Fibroblast of lung (primary cell): ENCODE measurements around the gene MYBPH.

Experiments
- EZH2 ChIP-seq: IDR thresholded peaks from 2 replicates; pipeline ENCODE4 v1.5.1; 2012; ENCODE audit warnings: low read length, control low read depth, mild to moderate bottlenecking; ENCODE audit errors: missing control alignments
- TF ChIP-seq, protein P1 (sequence below), 2 donors: IDR thresholded peaks in 1 of 2; conservative IDR thresholded peaks in 1 of 2; 1 replicate in 1 of 2; 2 replicates in 1 of 2; pipeline ENCODE4 v1.5.1; 2011 to 2012; ENCODE audit warnings: low read length in 2 of 2, control low read depth in 1 of 2, inconsistent platforms in 1 of 2, low read depth in 1 of 2, mild to moderate bottlenecking in 1 of 2

DNA sequence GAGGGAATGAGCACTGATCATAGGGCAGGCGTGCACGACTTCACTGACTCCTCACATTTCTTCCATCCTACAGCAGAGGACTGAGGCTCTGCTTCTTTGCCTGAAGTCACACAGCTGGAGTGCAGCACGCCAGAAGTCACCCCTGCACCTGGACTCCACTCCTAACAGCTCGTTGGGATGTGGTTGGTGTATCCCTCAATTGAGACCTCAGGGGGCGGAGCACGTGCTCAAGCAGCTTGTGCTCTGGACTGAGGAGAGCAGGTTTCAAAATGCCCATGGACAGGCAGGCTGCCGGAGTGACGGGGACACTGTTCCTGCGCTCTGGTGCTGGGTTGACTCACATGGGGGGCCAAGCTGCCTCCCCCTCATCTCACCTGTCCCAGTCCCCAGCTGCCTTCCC, 39.9 kb upstream of the MYBPH start:
- TF ChIP-seq, protein P1, sequence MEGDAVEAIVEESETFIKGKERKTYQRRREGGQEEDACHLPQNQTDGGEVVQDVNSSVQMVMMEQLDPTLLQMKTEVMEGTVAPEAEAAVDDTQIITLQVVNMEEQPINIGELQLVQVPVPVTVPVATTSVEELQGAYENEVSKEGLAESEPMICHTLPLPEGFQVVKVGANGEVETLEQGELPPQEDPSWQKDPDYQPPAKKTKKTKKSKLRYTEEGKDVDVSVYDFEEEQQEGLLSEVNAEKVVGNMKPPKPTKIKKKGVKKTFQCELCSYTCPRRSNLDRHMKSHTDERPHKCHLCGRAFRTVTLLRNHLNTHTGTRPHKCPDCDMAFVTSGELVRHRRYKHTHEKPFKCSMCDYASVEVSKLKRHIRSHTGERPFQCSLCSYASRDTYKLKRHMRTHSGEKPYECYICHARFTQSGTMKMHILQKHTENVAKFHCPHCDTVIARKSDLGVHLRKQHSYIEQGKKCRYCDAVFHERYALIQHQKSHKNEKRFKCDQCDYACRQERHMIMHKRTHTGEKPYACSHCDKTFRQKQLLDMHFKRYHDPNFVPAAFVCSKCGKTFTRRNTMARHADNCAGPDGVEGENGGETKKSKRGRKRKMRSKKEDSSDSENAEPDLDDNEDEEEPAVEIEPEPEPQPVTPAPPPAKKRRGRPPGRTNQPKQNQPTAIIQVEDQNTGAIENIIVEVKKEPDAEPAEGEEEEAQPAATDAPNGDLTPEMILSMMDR (conservative IDR thresholded peaks at IDR 0.05 in 1 of 2, IDR thresholded peaks at IDR 0.05 in 1 of 2; ENCODE audit: low read depth in 1 of 2, low read length in 2 of 2) = no peak
- no peak for TF ChIP-seq EZH2
